Suprapubic skin (tissue), 4 donors: ENCODE measurements around the gene SRSF7. TPM values are rescaled to one million over a fixed set of nuclear protein-coding genes. Genes with fewer than 3 reads are reported as not detected.
"Not testable (repeated sequence)": the region's sequence is repeated elsewhere in the genome, so short reads cannot be mapped to it uniquely, and the experiment has no call there.

Source experiments
- DNase-seq, 2 donors: peaks; one replicate each; pipeline ENCODE4 v3.0.0-alpha.2; 2019; ENCODE audit warnings: low spot score in 2 of 2
- H3K27ac ChIP-seq: fragments of 200-600 bp; sonication (generic); one replicate; pipeline ENCODE4 v1.5.1; 2019
- H3K27me3 ChIP-seq: fragments of 200-600 bp; sonication (generic); one replicate; pipeline ENCODE4 v1.5.1; 2019
- H3K36me3 ChIP-seq: fragments of 200-600 bp; sonication (generic); one replicate; pipeline ENCODE4 v1.5.1; 2019
- H3K4me1 ChIP-seq: fragments of 200-600 bp; sonication (generic); one replicate; pipeline ENCODE4 v1.5.1; 2019
- H3K4me3 ChIP-seq: fragments of 200-600 bp; sonication (generic); one replicate; pipeline ENCODE4 v1.5.1; 2019; ENCODE audit warnings: mild to moderate bottlenecking
- H3K9me3 ChIP-seq: fragments of 200-600 bp; sonication (generic); one replicate; pipeline ENCODE4 v1.5.1; 2019
- EP300 ChIP-seq: sonication (generic); formaldehyde crosslinking; IDR thresholded peaks from one replicate; pipeline ENCODE4 v1.6.1; 2017; ENCODE audit warnings: antibody characterized with exemption
- POLR2A ChIP-seq, 2 donors: fragments of 450-650 bp; IDR thresholded peaks; one replicate each; pipeline ENCODE4 v1.6.1; 2017; ENCODE audit warnings: antibody characterized with exemption in 2 of 2, mild to moderate bottlenecking in 2 of 2, moderate library complexity in 2 of 2
- POLR2AphosphoS5 ChIP-seq, 3 donors: sonication (generic); formaldehyde crosslinking; IDR thresholded peaks; one replicate each; pipeline ENCODE4 v1.6.1; 2017; ENCODE audit warnings: antibody characterized with exemption in 3 of 3
- WGBS: methylation state at CpG from one replicate; pipeline ENCODE4 v1.1.5; 2018; 5-methylcytosine and 5-hydroxymethylcytosine counted together
- total RNA-seq, 4 donors: library from RNA; depleted of rRNA; stranded (reverse); fragments of >200 nt; gene quantifications; one replicate each; pipeline ENCODE4 v1.1.0, GENCODE V29; 2016
- TF ChIP-seq, protein P1 (sequence below), 2 donors: fragments of 200-600 bp in 1 of 2; fragments of 450-650 bp in 1 of 2; sonication (generic) in 1 of 2; IDR thresholded peaks; one replicate each; pipeline ENCODE4 v1.5.1; 2016 to 2019; ENCODE audit warnings: antibody characterized with exemption in 2 of 2, mild to moderate bottlenecking in 1 of 2, moderate library complexity in 1 of 2

Gene SRSF7
- total RNA-seq, 4 donors from 2014 or later, result 90.4 to 144 (median 94.2) TPM

DNA sequence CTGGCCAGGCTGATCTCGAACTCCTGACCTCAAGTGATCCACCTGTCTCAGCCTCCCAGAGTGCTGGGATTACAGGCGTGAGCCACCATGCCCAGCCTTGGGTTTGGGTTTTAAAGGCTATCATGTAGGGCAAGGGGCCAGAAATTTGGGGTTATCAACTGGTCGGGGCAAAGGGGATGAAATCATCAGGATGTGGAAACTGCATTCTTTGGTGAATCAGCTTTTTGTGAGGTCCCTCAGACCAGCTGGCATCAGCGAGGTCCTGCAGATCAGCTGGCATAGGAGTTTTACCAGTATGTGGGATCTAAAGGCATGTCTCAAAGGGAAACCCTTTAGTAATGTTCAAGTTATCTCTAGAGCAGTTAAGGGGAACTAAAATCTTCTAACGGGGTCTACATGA, 20.5 kb upstream of the SRSF7 start:
- Histone ChIP-seq H3K9me3 (no peaks in the 10 kb centered on the region), H3K36me3 (no peaks in the 10 kb centered on the region), H3K4me1 (no peaks in the 10 kb centered on the region), H3K4me3 (no peak overlapping the region), H3K27me3 (no peaks in the 10 kb centered on the region), H3K27ac (no peak overlapping the region)
- 74% methylated on average over 5 of the region's 5 CpGs for WGBS
- TF ChIP-seq POLR2A (IDR thresholded peaks at IDR 0.05), result no peak
- TF ChIP-seq EP300, result no peak
- TF ChIP-seq POLR2AphosphoS5 (IDR thresholded peaks at IDR 0.05), result no peak
- TF ChIP-seq, protein P1, sequence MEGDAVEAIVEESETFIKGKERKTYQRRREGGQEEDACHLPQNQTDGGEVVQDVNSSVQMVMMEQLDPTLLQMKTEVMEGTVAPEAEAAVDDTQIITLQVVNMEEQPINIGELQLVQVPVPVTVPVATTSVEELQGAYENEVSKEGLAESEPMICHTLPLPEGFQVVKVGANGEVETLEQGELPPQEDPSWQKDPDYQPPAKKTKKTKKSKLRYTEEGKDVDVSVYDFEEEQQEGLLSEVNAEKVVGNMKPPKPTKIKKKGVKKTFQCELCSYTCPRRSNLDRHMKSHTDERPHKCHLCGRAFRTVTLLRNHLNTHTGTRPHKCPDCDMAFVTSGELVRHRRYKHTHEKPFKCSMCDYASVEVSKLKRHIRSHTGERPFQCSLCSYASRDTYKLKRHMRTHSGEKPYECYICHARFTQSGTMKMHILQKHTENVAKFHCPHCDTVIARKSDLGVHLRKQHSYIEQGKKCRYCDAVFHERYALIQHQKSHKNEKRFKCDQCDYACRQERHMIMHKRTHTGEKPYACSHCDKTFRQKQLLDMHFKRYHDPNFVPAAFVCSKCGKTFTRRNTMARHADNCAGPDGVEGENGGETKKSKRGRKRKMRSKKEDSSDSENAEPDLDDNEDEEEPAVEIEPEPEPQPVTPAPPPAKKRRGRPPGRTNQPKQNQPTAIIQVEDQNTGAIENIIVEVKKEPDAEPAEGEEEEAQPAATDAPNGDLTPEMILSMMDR (IDR thresholded peaks at IDR 0.05), result no peak
- no peak for DNase-seq

DNA sequence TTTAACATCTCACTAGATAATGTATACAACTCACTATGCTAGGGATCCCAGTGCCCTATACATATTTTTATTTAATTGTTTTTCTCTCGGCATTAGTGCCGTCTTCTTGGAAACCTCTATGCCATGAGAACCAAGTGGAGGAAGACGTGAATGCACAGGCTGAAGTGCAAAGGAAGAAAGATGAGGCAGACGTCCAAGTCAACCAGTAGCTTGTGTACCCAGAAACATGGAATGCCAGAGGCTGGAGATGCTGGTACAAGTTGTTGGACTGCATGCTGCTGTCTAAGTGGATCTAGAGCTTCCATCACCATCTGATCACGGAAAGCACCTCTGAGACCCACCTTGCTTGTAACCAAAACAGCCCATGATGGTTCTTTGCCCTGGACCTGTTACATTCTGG, 14.4 kb upstream of the SRSF7 start:
- no peak overlapping the region for H3K4me3 ChIP-seq
- H3K36me3 ChIP-seq, result no peaks in the 10 kb centered on the region
- H3K9me3 ChIP-seq, result no peaks in the 10 kb centered on the region
- no peak for DNase-seq
- no peak for TF ChIP-seq EP300
- TF ChIP-seq POLR2A (IDR thresholded peaks at IDR 0.05), result no peak
- TF ChIP-seq POLR2AphosphoS5 (IDR thresholded peaks at IDR 0.05), result no peak
- TF ChIP-seq, protein P1 (IDR thresholded peaks at IDR 0.05), result no peak
- H3K4me1 ChIP-seq, result no peaks in the 10 kb centered on the region
- H3K27me3 ChIP-seq, result no peaks in the 10 kb centered on the region
- WGBS, result 58% methylated on average over 5 of the region's 5 CpGs
- no peak overlapping the region for H3K27ac ChIP-seq

DNA sequence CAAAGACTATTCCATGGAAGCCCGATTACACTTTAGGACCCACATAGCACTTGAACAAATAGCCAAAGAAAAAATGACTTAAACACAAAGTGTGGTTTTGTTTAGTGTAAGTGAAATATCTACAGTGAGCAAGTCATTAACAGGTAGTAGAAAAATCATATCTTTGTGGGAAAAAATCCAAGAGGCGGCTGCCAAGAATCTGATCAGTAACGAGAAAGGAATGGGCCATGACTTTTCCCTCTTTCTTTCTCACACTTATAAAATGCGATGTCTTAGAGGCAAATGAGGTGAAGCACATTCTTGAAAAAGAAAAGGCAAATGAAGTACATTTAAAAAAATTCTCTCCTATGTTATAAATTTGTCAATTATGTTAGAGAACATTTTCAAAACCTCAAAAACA, 14.0 kb upstream of the SRSF7 start:
- no peak overlapping the region for H3K4me3 ChIP-seq
- no peaks in the 10 kb centered on the region for H3K36me3 ChIP-seq
- no peaks in the 10 kb centered on the region for H3K27me3 ChIP-seq
- TF ChIP-seq POLR2A (IDR thresholded peaks at IDR 0.05), result no peak
- TF ChIP-seq EP300, result no peak
- TF ChIP-seq POLR2AphosphoS5 (IDR thresholded peaks at IDR 0.05), result no peak
- TF ChIP-seq, protein P1 (IDR thresholded peaks at IDR 0.05), result no peak
- no peak overlapping the region for H3K27ac ChIP-seq
- no peak for DNase-seq
- H3K9me3 ChIP-seq, result no peaks in the 10 kb centered on the region
- 54% methylated on average over 4 of the region's 4 CpGs for WGBS
- H3K4me1 ChIP-seq, result no peaks in the 10 kb centered on the region

DNA sequence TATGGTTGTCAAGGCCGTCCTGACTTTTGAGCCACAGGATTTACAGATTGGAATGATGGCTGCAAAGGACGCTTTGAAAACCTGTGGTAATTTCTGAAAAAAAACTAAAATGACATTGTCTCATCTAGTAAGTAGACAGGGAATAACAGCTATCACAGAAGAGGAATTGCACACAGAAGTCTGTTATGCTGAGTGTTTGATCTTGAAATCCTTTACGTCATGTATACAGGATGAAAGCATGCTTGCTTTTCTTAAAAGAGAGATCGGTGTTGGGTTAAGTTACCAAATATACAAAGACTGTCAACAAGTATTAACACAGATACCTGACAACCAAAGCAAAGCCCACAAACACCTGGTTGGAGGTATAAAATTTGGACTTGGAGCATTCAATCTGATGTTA, 12.6 kb upstream of the SRSF7 start:
- TF ChIP-seq POLR2AphosphoS5 (IDR thresholded peaks at IDR 0.05) (no peak), EP300 (no peak), POLR2A (IDR thresholded peaks at IDR 0.05) (no peak)
- TF ChIP-seq, protein P1 (IDR thresholded peaks at IDR 0.05), result no peak
- WGBS, result 95% methylated on average over 4 of the region's 4 CpGs
- DNase-seq, result no peak
- H3K36me3 ChIP-seq, result no peaks in the 10 kb centered on the region
- H3K4me1 ChIP-seq, result no peaks in the 10 kb centered on the region
- H3K9me3 ChIP-seq, result no peaks in the 10 kb centered on the region
- H3K27ac ChIP-seq, result no peak overlapping the region
- H3K27me3 ChIP-seq, result no peaks in the 10 kb centered on the region
- no peak overlapping the region for H3K4me3 ChIP-seq

DNA sequence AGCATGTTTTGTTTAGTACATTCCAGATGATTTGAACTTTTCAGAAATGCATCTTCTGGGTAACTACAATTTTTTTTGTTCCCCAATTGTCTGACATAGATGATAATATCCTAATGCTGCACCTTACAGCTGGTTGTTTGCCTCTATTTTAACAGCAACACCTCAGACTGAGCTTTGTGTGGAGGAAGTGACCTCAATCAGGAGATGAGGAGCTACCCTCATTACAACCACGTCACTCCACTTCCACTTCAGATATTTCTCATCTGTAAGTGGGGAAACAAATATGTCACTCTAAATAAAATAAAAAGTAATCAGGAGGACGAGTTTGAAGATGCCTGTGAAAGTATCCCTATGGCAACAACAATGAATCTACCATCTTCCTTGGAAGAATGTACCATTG, 12.1 kb upstream of the SRSF7 start:
- no peak overlapping the region for H3K4me3 ChIP-seq
- WGBS, result 87% methylated on average over 2 of the region's 2 CpGs
- DNase-seq, result no peak
- no peak overlapping the region for H3K27ac ChIP-seq
- TF ChIP-seq POLR2AphosphoS5 (IDR thresholded peaks at IDR 0.05) (no peak), EP300 (no peak), POLR2A (IDR thresholded peaks at IDR 0.05) (no peak)
- TF ChIP-seq, protein P1 (IDR thresholded peaks at IDR 0.05), result no peak
- H3K27me3 ChIP-seq, result no peaks in the 10 kb centered on the region
- no peaks in the 10 kb centered on the region for H3K9me3 ChIP-seq
- H3K4me1 ChIP-seq, result no peaks in the 10 kb centered on the region
- no peaks in the 10 kb centered on the region for H3K36me3 ChIP-seq

DNA sequence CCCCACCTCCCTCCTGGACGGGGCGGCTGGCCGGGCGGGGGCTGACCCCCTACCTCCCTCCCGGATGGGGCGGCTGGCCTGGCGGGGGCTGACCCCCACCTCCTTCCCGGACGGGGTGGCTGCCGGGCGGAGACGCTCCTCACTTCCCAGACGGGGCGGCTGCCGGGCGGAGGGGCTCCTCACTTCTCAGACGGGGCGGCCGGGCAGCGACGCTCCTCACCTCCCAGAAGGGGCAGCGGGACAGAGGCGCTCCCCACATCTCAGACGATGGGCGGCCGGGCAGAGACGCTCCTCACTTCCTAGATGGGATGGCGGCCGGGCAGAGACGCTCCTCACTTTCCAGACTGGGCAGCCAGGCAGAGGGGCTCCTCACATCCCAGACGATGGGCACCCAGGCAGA, 4.7 kb upstream of the SRSF7 start:
- H3K27ac ChIP-seq, H3K9me3 ChIP-seq, DNase-seq, H3K27me3 ChIP-seq, H3K4me3 ChIP-seq, H3K36me3 ChIP-seq: not testable (repeated sequence)
- peaks cover 12% of the 10 kb centered on the region for H3K4me1 ChIP-seq
- 92% methylated on average over 7 of the region's 31 CpGs for WGBS
